ENCODE results near the gene CCND2. TPM values are rescaled to one million over a fixed set of nuclear protein-coding genes. Genes with fewer than 3 reads are reported as not detected.

CCND2 gene
- 130 TPM for polyA plus RNA-seq (2012; ENCODE audit: missing spikeins)

GRCh38 chr12:4273652-4274395, at the start of gene CCND2:
Gene CCND2, plus strand, starts transcription at chr12:4273762. Its CDS starts 279 bp downstream, at chr12:4274041.
- DNase-seq (ENCODE audit: insufficient read length) (peak; percentile 75), FAIRE-seq (peak; percentile 97)
- TF ChIP-seq POLR2A (IDR thresholded peaks at IDR 0.05; ENCODE audit: low read depth, low read length), result peak; percentile 97
- peak; percentile 98 for TF ChIP-seq POLR2AphosphoS5 (IDR thresholded peaks at IDR 0.05; ENCODE audit: low read depth, low read length)
- TF ChIP-seq TAF1 (IDR thresholded peaks at IDR 0.05; ENCODE audit: borderline replicate concordance, low read depth, low read length), result peak; percentile 78; the same call in 1 of the 2 replicates

GRCh38 chr12:4224206-4224889, 49.2 kb upstream of the CCND2 start:
- no peak for TF ChIP-seq POLR2AphosphoS5 (IDR thresholded peaks at IDR 0.05; ENCODE audit: low read depth, low read length)
- no peak for TF ChIP-seq TAF1 (IDR thresholded peaks at IDR 0.05; ENCODE audit: borderline replicate concordance, low read depth, low read length)
- TF ChIP-seq POLR2A (IDR thresholded peaks at IDR 0.05; ENCODE audit: low read depth, low read length), result no peak
- DNase-seq (ENCODE audit: insufficient read length) (no peak), FAIRE-seq (peak; percentile 9)

GRCh38 chr12:4225571-4225970, 48.0 kb upstream of the CCND2 start:
- no peak for TF ChIP-seq TAF1 (IDR thresholded peaks at IDR 0.05; ENCODE audit: borderline replicate concordance, low read depth, low read length)
- FAIRE-seq, result no peak

GRCh38 chr12:4227046-4227445, 46.5 kb upstream of the CCND2 start:
- DNase-seq (ENCODE audit: insufficient read length) (no peak), FAIRE-seq (no peak)
- no peak for TF ChIP-seq POLR2AphosphoS5 (IDR thresholded peaks at IDR 0.05; ENCODE audit: low read depth, low read length)
- no peak for TF ChIP-seq POLR2A (IDR thresholded peaks at IDR 0.05; ENCODE audit: low read depth, low read length)

More at GRCh38 chr12:4225571-4225970, 48.0 kb upstream of the CCND2 start:
- DNase-seq (ENCODE audit: insufficient read length), result no peak

- FAIRE-seq (no peak), DNase-seq (ENCODE audit: insufficient read length) (no peak)
- TF ChIP-seq TAF1 (IDR thresholded peaks at IDR 0.05; ENCODE audit: borderline replicate concordance, low read depth, low read length), result no peak
- no peak for TF ChIP-seq POLR2AphosphoS5 (IDR thresholded peaks at IDR 0.05; ENCODE audit: low read depth, low read length)
- TF ChIP-seq POLR2A (IDR thresholded peaks at IDR 0.05; ENCODE audit: low read depth, low read length), result no peak
Observed at GRCh38 chr12:4228122-4228580, 45.4 kb upstream of the CCND2 start.

- DNase-seq (ENCODE audit: insufficient read length) (no peak), FAIRE-seq (no peak)
- TF ChIP-seq POLR2AphosphoS5 (IDR thresholded peaks at IDR 0.05; ENCODE audit: low read depth, low read length) (no peak), TAF1 (IDR thresholded peaks at IDR 0.05; ENCODE audit: borderline replicate concordance, low read depth, low read length) (no peak), POLR2A (IDR thresholded peaks at IDR 0.05; ENCODE audit: low read depth, low read length) (no peak)
Observed at GRCh38 chr12:4230526-4230925, 43.0 kb upstream of the CCND2 start.

GRCh38 chr12:4238577-4238976, 35.0 kb upstream of the CCND2 start:
- FAIRE-seq, result no peak
- DNase-seq (ENCODE audit: insufficient read length), result no peak
- TF ChIP-seq TAF1 (IDR thresholded peaks at IDR 0.05; ENCODE audit: borderline replicate concordance, low read depth, low read length) (no peak), POLR2A (IDR thresholded peaks at IDR 0.05; ENCODE audit: low read depth, low read length) (no peak), POLR2AphosphoS5 (IDR thresholded peaks at IDR 0.05; ENCODE audit: low read depth, low read length) (no peak)

GRCh38 chr12:4239746-4240145, 33.8 kb upstream of the CCND2 start:
- no peak for DNase-seq (ENCODE audit: insufficient read length)
- FAIRE-seq, result no peak
- TF ChIP-seq TAF1 (IDR thresholded peaks at IDR 0.05; ENCODE audit: borderline replicate concordance, low read depth, low read length) (no peak), POLR2AphosphoS5 (IDR thresholded peaks at IDR 0.05; ENCODE audit: low read depth, low read length) (no peak), POLR2A (IDR thresholded peaks at IDR 0.05; ENCODE audit: low read depth, low read length) (no peak)

GRCh38 chr12:4240161-4240783, 33.3 kb upstream of the CCND2 start:
- TF ChIP-seq POLR2A (IDR thresholded peaks at IDR 0.05; ENCODE audit: low read depth, low read length), result no peak
- TF ChIP-seq POLR2AphosphoS5 (IDR thresholded peaks at IDR 0.05; ENCODE audit: low read depth, low read length), result no peak
- no peak for TF ChIP-seq TAF1 (IDR thresholded peaks at IDR 0.05; ENCODE audit: borderline replicate concordance, low read depth, low read length)
- FAIRE-seq, result no peak
- no peak for DNase-seq (ENCODE audit: insufficient read length)

GRCh38 chr12:4240981-4241380, 32.6 kb upstream of the CCND2 start:
- FAIRE-seq (no peak), DNase-seq (ENCODE audit: insufficient read length) (no peak)
- TF ChIP-seq POLR2A (IDR thresholded peaks at IDR 0.05; ENCODE audit: low read depth, low read length), result no peak
- TF ChIP-seq POLR2AphosphoS5 (IDR thresholded peaks at IDR 0.05; ENCODE audit: low read depth, low read length), result no peak
- no peak for TF ChIP-seq TAF1 (IDR thresholded peaks at IDR 0.05; ENCODE audit: borderline replicate concordance, low read depth, low read length)

- DNase-seq (ENCODE audit: insufficient read length), result no peak
- no peak for FAIRE-seq
- TF ChIP-seq POLR2AphosphoS5 (IDR thresholded peaks at IDR 0.05; ENCODE audit: low read depth, low read length) (no peak), POLR2A (IDR thresholded peaks at IDR 0.05; ENCODE audit: low read depth, low read length) (no peak), TAF1 (IDR thresholded peaks at IDR 0.05; ENCODE audit: borderline replicate concordance, low read depth, low read length) (no peak)
Observed at GRCh38 chr12:4241592-4241991, 32.0 kb upstream of the CCND2 start.

Data from GM12892 (cell line).